HCT116 (cell line): Measurements from ENCODE around the gene INAVA.

ENCODE experiments used
- EZH2 ChIP-seq: fragments of 200-600 bp; sonication (generic); IDR thresholded peaks from 2 replicates; pipeline ENCODE4 v1.6.1; 2017; ENCODE audit warnings: antibody characterized with exemption, mixed run types
- EZH2phosphoT487 ChIP-seq: fragments of 200-600 bp; IDR thresholded peaks from 2 replicates; pipeline ENCODE4 v1.6.1; 2018; ENCODE audit warnings: antibody characterized with exemption, borderline replicate concordance
- POLR2A ChIP-seq: IDR thresholded peaks from 2 replicates; pipeline ENCODE4 v1.7.0; 2011; ENCODE audit warnings: borderline replicate concordance; ENCODE audit not compliant: insufficient read depth, insufficient read length; ENCODE audit errors: extremely low read depth
- TCF7L2 ChIP-seq: IDR thresholded peaks from 2 replicates; pipeline ENCODE4 v1.7.0; 2011; ENCODE audit warnings: borderline replicate concordance, inconsistent platforms; ENCODE audit not compliant: insufficient read depth, insufficient read length; ENCODE audit errors: extremely low read depth
- YY1 ChIP-seq: IDR thresholded peaks from 2 replicates; pipeline ENCODE4 v1.6.1; 2011; ENCODE audit warnings: low read length, low read depth, moderate library complexity, mild to moderate bottlenecking; ENCODE audit not compliant: insufficient replicate concordance; ENCODE audit errors: extremely low read depth
- TF ChIP-seq, protein P1 (sequence below), 3 experiments: fragments of 200-600 bp in 1 of 3; sonication (generic) in 1 of 3; IDR thresholded peaks in 2 of 3; conservative IDR thresholded peaks in 1 of 3; 2 replicates each; pipeline ENCODE4 v1.5.1; 2012 to 2017; ENCODE audit warnings: low read depth in 2 of 3, low read length in 2 of 3, antibody characterized with exemption in 1 of 3, borderline replicate concordance in 1 of 3, control low read depth in 1 of 3, mild to moderate bottlenecking in 1 of 3, mixed read lengths in 1 of 3, mixed run types in 1 of 3, moderate library complexity in 1 of 3; ENCODE audit not compliant: insufficient read depth in 1 of 3
- TF ChIP-seq, protein P2 (sequence below): IDR thresholded peaks from 2 replicates; pipeline ENCODE4 v1.6.1; 2012
- TF ChIP-seq, protein P3 (sequence below): IDR thresholded peaks from 2 replicates; pipeline ENCODE4 v1.6.1; 2011; ENCODE audit warnings: mild to moderate bottlenecking, low read length, moderate library complexity; ENCODE audit not compliant: insufficient replicate concordance; ENCODE audit errors: extremely low read depth

DNA sequence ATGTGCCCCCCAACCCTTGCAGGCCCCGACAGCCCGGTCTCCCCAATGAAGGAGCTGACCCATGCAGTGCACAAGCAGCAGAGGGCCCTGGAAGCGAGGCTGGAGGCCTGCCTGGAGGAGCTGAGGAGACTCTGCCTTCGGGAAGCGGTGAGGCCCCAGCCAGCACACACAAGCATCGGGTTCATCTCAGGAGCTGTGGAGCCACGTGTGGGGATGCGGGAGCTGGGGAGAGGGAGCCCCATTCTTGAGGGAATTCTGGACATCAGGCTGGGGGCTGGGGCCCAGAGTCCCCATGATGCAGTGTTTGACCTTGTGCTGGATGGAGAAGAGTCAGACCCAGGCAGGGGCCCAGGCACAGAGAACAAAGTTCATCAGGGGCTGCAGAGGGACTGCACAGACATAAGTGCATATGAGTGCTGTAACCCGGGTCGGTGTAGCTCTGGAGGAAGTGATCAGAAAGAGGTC, 4.8 kb downstream of the INAVA start:
- TF ChIP-seq, protein P1, sequence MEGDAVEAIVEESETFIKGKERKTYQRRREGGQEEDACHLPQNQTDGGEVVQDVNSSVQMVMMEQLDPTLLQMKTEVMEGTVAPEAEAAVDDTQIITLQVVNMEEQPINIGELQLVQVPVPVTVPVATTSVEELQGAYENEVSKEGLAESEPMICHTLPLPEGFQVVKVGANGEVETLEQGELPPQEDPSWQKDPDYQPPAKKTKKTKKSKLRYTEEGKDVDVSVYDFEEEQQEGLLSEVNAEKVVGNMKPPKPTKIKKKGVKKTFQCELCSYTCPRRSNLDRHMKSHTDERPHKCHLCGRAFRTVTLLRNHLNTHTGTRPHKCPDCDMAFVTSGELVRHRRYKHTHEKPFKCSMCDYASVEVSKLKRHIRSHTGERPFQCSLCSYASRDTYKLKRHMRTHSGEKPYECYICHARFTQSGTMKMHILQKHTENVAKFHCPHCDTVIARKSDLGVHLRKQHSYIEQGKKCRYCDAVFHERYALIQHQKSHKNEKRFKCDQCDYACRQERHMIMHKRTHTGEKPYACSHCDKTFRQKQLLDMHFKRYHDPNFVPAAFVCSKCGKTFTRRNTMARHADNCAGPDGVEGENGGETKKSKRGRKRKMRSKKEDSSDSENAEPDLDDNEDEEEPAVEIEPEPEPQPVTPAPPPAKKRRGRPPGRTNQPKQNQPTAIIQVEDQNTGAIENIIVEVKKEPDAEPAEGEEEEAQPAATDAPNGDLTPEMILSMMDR (IDR thresholded peaks at IDR 0.05 in 2 of 3, conservative IDR thresholded peaks at IDR 0.05 in 1 of 3; ENCODE audit: borderline replicate concordance in 1 of 3, insufficient read depth in 1 of 3, low read depth in 2 of 3, low read length in 2 of 3), result no peak
- no peak for TF ChIP-seq YY1
- no peak for TF ChIP-seq EZH2phosphoT487
- TF ChIP-seq POLR2A, result no peak
- no peak for TF ChIP-seq TCF7L2
- TF ChIP-seq, protein P2, sequence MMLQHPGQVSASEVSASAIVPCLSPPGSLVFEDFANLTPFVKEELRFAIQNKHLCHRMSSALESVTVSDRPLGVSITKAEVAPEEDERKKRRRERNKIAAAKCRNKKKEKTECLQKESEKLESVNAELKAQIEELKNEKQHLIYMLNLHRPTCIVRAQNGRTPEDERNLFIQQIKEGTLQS, result no peak
- TF ChIP-seq EZH2, result no peak
- TF ChIP-seq, protein P3, sequence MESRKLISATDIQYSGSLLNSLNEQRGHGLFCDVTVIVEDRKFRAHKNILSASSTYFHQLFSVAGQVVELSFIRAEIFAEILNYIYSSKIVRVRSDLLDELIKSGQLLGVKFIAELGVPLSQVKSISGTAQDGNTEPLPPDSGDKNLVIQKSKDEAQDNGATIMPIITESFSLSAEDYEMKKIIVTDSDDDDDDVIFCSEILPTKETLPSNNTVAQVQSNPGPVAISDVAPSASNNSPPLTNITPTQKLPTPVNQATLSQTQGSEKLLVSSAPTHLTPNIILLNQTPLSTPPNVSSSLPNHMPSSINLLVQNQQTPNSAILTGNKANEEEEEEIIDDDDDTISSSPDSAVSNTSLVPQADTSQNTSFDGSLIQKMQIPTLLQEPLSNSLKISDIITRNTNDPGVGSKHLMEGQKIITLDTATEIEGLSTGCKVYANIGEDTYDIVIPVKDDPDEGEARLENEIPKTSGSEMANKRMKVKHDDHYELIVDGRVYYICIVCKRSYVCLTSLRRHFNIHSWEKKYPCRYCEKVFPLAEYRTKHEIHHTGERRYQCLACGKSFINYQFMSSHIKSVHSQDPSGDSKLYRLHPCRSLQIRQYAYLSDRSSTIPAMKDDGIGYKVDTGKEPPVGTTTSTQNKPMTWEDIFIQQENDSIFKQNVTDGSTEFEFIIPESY, result no peak
